ENCODE data around the gene SH3PXD2A.

GRCh38 chr10:103676851-103677417 lies 178.4 kb downstream of the SH3PXD2A start:
- TF ChIP-seq GATA2 (IDR thresholded peaks at IDR 0.05; ENCODE audit: low read depth, low read length) (no peak), GATA3 (IDR thresholded peaks at IDR 0.05; ENCODE audit: low read depth, low read length) (no peak)

All from SH-SY5Y (cell line).